Lung (tissue), 12 donors: Measurements from ENCODE around the gene LATS2. TPM values are rescaled to one million over a fixed set of nuclear protein-coding genes. Genes with fewer than 3 reads are reported as not detected.

ENCODE experiments used
- ATAC-seq: fragments of 200-7000 bp; cut with Tn5 transposase; one replicate; pipeline ENCODE4 v1.9.1; 2020; ENCODE audit warnings: moderate number of reproducible peaks; ENCODE audit not compliant: insufficient read depth, low FRiP score
- DNase-seq, 3 donors: peaks; one replicate each; pipeline ENCODE4 v3.0.0-alpha.2; 2013 to 2017
- H3K27ac ChIP-seq, 2 donors: one replicate each; pipeline ENCODE4 v1.5.1; 2013; ENCODE audit warnings: mild to moderate bottlenecking in 2 of 2, moderate library complexity in 2 of 2, control low read depth in 1 of 2, inconsistent platforms in 1 of 2, low read depth in 1 of 2, low read length in 1 of 2
- H3K27me3 ChIP-seq, 3 donors: one replicate each; pipeline ENCODE4 v1.5.1; 2013; ENCODE audit warnings: low read length in 2 of 3; ENCODE audit not compliant: control insufficient read depth in 3 of 3, insufficient read depth in 3 of 3
- H3K36me3 ChIP-seq, 4 donors: one replicate each; pipeline ENCODE4 v1.5.1; 2013; ENCODE audit warnings: low read length in 4 of 4, mild to moderate bottlenecking in 1 of 4, moderate library complexity in 1 of 4; ENCODE audit not compliant: control insufficient read depth in 4 of 4, insufficient read depth in 4 of 4
- H3K4me1 ChIP-seq, 5 donors: one replicate each; pipeline ENCODE4 v1.5.1; 2013; ENCODE audit warnings: low read length in 5 of 5, mild to moderate bottlenecking in 2 of 5, moderate library complexity in 1 of 5; ENCODE audit not compliant: control insufficient read depth in 5 of 5, insufficient read depth in 5 of 5
- H3K4me3 ChIP-seq: one replicate; pipeline ENCODE4 v1.5.1; 2013; ENCODE audit warnings: mild to moderate bottlenecking, control low read depth, moderate library complexity
- H3K9ac ChIP-seq, 2 donors: one replicate each; pipeline ENCODE4 v1.5.1; 2013; ENCODE audit warnings: low read length in 2 of 2, control low read depth in 1 of 2; ENCODE audit not compliant: insufficient read depth in 1 of 2
- H3K9me3 ChIP-seq, 4 donors: one replicate each; pipeline ENCODE4 v1.5.1; 2013; ENCODE audit warnings: low read length in 3 of 4, mild to moderate bottlenecking in 1 of 4, moderate library complexity in 1 of 4; ENCODE audit not compliant: control insufficient read depth in 4 of 4, insufficient read depth in 3 of 4
- CTCF ChIP-seq: IDR thresholded peaks from 2 replicates; pipeline ENCODE4 v1.5.1; 2012; ENCODE audit warnings: mild to moderate bottlenecking; ENCODE audit errors: control extremely low read depth, extremely low read depth
- WGBS, 2 donors: extraction: QIAGEN DNeasy Blood & Tissue Kit; methylation state at CpG; one replicate each; pipeline ENCODE4 v1.1.7; 2013; 5-methylcytosine and 5-hydroxymethylcytosine counted together
- polyA plus RNA-seq, 2 donors: library from polyadenylated mRNA; stranded (reverse); fragments of 200-250 nt; gene quantifications; one replicate each; pipeline ENCODE4 v1.2.1, GENCODE V29; 2013
- total RNA-seq, 2 donors: library from RNA; depleted of rRNA in 1 of 2; stranded (reverse); fragments of >200 nt in 1 of 2; gene quantifications; one replicate each; pipeline ENCODE4 v1.2.1, GENCODE V29; 2014 to 2021
- donor health status: control.
- donor health status: control.
- donor health status: Bipolar disorder and iron deficiency.
- donor health status: healthy.
- donor health status: DM: yes; HTN: yes; CAD: no.

The LATS2 gene
- total and polyA plus RNA-seq, 4 donors: 7.7 to 37.5 (median 21.3) TPM

- peak; percentile 32 to 89 (median 86) for DNase-seq
- H3K4me1 ChIP-seq: peaks cover 0 to 27% (median 4%) of the 10 kb centered on the region in 5 donors
- no peak overlapping the region for H3K9ac ChIP-seq
- peaks cover 18 to 46% (median 22%) of the 10 kb centered on the region in 4 donors for H3K36me3 ChIP-seq
- no peak for TF ChIP-seq CTCF
- peak overlapping the region in 1 of 2 donors; percentile 63 for H3K27ac ChIP-seq
- no peaks in the 10 kb centered on the region for H3K27me3 ChIP-seq
- no peak for ATAC-seq
- 80 to 90% methylated on average over 9 of the region's 9 CpGs for WGBS, 2 donors
- no peak overlapping the region for H3K4me3 ChIP-seq
- peaks cover 0 to 3% (median 0%) of the 10 kb centered on the region in 4 donors for H3K9me3 ChIP-seq
Observed at GRCh38 chr13:20989656-20990321, 71.6 kb downstream of the LATS2 start.

DNA sequence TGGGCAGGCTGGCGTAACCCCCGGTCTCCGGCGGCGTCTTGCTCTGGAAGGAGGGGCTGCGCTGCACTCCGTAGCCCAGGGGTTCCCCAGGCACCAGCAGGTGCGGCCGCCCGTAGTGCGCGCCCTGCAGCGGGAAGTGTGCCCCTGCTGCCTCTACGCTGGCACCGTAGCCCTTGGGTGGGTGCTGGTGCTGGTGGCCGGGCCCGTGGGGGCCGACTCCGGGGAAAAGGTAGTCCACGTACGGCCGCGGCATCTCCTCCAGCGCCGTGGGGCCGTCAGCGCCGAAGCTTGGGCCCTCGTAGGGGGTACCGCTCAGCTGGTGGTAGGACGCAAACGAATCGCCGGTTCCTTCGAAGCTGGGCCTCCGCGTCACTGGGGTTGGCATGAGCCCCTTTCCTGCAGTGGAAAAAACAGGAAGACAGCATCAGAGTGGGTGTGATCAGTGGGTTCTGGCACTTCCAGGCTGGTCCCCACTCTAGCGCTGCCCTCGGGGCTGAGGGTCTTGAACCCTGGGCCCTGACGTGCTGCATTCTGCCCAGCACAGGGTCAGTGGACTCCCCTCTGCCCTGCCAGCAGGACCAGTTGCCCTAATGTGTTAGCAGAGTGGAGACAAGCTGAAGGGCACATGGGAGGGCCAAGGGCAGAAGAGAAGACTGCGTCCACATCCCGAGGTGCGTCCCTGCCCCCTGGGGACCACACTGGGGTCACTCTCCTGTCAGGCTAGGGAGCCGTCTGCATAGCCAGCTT lies 72.3 kb downstream of the LATS2 start:
- no peak for ATAC-seq
- no peak overlapping the region for H3K27ac ChIP-seq
- H3K9me3 ChIP-seq: peaks cover 0 to 3% (median 0%) of the 10 kb centered on the region in 4 donors

DNA sequence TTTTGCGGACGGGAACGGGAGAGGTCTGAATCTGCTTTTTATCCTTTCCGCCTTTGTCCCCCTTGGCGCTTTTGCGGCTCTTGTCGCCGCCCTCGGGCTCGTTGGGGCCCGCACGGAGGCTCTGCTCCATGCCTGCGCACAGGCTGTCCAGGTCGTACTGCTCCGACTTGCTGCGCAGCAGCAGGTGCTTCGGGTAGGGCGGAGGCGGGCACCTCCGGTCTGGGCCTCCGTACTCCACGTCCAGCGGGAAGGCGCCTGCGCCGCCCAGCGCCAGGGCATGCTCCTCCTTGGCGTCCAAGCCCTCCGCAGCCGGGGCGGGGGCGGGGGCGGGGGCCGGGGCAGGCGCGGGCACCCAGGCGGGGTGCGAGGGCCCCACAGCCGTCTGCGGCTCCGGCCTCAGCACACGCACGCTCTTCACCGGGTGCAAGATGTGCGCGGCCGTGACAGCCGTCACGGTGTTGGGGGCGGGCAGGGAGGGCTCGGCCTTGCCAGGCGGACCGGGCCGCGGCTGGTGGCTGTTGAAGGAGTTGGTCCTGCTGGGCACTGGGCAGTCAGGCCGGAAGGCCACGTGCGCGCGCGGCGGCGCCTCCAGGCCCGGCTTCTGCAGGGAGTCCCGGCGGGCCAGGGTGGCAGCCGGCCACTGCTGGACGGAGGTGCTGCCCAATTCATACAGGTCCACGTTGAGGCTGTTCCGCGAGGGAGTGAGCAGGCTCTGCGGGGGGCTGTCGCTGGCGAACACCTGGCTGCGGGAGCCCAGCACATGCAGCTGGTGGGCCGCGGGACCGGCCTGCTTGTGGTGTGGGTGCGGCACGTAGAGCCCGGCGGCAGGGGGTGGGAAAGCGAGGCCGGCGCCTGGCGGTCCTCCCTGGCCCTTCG lies 73.1 kb downstream of the LATS2 start:
- Histone ChIP-seq H3K27ac (no peak overlapping the region), H3K36me3 (peaks cover 21 to 44% (median 24%) of the 10 kb centered on the region in 4 donors), H3K27me3 (no peaks in the 10 kb centered on the region), H3K9me3 (peaks cover 0 to 3% (median 0%) of the 10 kb centered on the region in 4 donors), H3K9ac (no peak overlapping the region), H3K4me1 (peaks cover 0 to 27% (median 3%) of the 10 kb centered on the region in 5 donors), H3K4me3 (no peak overlapping the region)
- WGBS, 2 donors: 96 to 97% methylated on average over 77 to 87 of the region's 87 CpGs
- ATAC-seq (no peak), DNase-seq (no peak)
- no peak for TF ChIP-seq CTCF

More for the DNA sequence above, 72.3 kb downstream of the LATS2 start:
- Histone ChIP-seq H3K4me3 (no peak overlapping the region), H3K4me1 (peaks cover 0 to 27% (median 3%) of the 10 kb centered on the region in 5 donors), H3K9ac (no peak overlapping the region), H3K27me3 (no peaks in the 10 kb centered on the region), H3K36me3 (peaks cover 18 to 42% (median 22%) of the 10 kb centered on the region in 4 donors)
- TF ChIP-seq CTCF: no peak
- 93 to 94% methylated on average over 44 of the region's 44 CpGs for WGBS, 2 donors
- DNase-seq: no peak
